ENCODE data around the gene MTLN. TPM values are rescaled to one million over a fixed set of nuclear protein-coding genes. Genes with fewer than 3 reads are reported as not detected.

MTLN gene
- total RNA-seq, 1 donor from 2014 or later = 12.0 TPM

DNA sequence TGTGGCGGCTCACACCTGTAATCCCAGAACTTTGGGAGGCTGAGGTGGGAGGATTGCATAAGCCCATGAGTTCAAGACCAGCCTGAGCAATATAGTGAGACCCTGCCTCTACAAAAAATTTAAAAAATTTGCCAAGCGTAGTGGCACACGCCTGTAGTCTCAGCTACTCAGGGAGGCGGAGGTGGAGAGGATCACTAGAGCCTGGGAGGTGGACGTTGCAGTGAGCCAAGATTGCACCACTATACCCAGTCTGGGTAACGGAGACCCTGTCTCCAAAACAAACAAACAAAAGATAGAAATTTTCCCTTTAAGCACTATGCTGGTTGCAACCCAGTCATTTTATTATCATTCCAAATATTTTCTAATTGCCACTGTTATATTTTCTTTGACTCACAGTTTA lies 39.8 kb downstream of the MTLN start:
- no peaks in the 10 kb centered on the region for H3K36me3 Mint-ChIP-seq (ENCODE audit: low read depth)
- no peak for DNase-seq (ENCODE audit: low read depth, low spot score)
- H3K27me3 Mint-ChIP-seq (ENCODE audit: low read depth) = no peaks in the 10 kb centered on the region
- no peak overlapping the region for H3K27ac Mint-ChIP-seq (ENCODE audit: unreplicated experiment)
- no peak overlapping the region for H3K4me3 Mint-ChIP-seq
- H3K4me1 Mint-ChIP-seq = no peaks in the 10 kb centered on the region
- TF ChIP-seq, protein P1, sequence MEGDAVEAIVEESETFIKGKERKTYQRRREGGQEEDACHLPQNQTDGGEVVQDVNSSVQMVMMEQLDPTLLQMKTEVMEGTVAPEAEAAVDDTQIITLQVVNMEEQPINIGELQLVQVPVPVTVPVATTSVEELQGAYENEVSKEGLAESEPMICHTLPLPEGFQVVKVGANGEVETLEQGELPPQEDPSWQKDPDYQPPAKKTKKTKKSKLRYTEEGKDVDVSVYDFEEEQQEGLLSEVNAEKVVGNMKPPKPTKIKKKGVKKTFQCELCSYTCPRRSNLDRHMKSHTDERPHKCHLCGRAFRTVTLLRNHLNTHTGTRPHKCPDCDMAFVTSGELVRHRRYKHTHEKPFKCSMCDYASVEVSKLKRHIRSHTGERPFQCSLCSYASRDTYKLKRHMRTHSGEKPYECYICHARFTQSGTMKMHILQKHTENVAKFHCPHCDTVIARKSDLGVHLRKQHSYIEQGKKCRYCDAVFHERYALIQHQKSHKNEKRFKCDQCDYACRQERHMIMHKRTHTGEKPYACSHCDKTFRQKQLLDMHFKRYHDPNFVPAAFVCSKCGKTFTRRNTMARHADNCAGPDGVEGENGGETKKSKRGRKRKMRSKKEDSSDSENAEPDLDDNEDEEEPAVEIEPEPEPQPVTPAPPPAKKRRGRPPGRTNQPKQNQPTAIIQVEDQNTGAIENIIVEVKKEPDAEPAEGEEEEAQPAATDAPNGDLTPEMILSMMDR (conservative IDR thresholded peaks at IDR 0.05) = no peak
- no peaks in the 10 kb centered on the region for H3K9me3 Mint-ChIP-seq

- DNase-seq (ENCODE audit: low read depth, low spot score) = no peak
- no peaks in the 10 kb centered on the region for H3K27me3 Mint-ChIP-seq (ENCODE audit: low read depth)
- no peaks in the 10 kb centered on the region for H3K36me3 Mint-ChIP-seq (ENCODE audit: low read depth)
- TF ChIP-seq, protein P1 (conservative IDR thresholded peaks at IDR 0.05) = no peak
- no peak overlapping the region for H3K4me3 Mint-ChIP-seq
- H3K27ac Mint-ChIP-seq (ENCODE audit: unreplicated experiment) = no peak overlapping the region
- H3K9me3 Mint-ChIP-seq = no peaks in the 10 kb centered on the region
- no peaks in the 10 kb centered on the region for H3K4me1 Mint-ChIP-seq
These were observed 42.2 kb downstream of the MTLN start for GRCh38 chr2:110170102-110170501.

GRCh38 chr2:110167326-110168000 lies 44.9 kb downstream of the MTLN start:
- no peaks in the 10 kb centered on the region for H3K9me3 Mint-ChIP-seq
- H3K4me3 Mint-ChIP-seq = no peak overlapping the region
- H3K4me1 Mint-ChIP-seq = no peaks in the 10 kb centered on the region
- no peaks in the 10 kb centered on the region for H3K36me3 Mint-ChIP-seq (ENCODE audit: low read depth)
- TF ChIP-seq, protein P1 (conservative IDR thresholded peaks at IDR 0.05) = no peak
- H3K27me3 Mint-ChIP-seq (ENCODE audit: low read depth) = no peaks in the 10 kb centered on the region
- DNase-seq (ENCODE audit: low read depth, low spot score) = no peak
- no peak overlapping the region for H3K27ac Mint-ChIP-seq (ENCODE audit: unreplicated experiment)

DNA sequence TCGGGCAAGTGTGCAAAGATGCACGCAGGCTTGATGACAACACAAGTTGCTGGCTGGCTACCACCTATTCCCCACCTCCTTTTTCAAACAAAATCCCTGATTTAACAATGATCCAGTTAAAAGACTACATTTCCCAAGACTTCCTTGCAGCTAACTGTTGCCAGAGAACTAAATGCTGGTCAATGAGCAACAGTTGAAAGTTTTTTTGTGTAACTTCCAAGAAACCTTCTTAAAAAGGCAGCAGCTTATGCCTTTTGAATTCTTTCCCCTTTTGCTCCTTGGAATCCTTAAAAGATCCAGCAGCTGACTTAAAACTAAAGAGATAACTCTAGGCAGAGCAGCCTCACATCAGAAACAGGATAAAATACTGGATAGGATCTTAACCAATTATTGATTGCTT lies 46.1 kb downstream of the MTLN start:
- no peak for DNase-seq (ENCODE audit: low read depth, low spot score)
- no peaks in the 10 kb centered on the region for H3K27me3 Mint-ChIP-seq (ENCODE audit: low read depth)
- TF ChIP-seq, protein P1 (conservative IDR thresholded peaks at IDR 0.05) = no peak
- no peaks in the 10 kb centered on the region for H3K36me3 Mint-ChIP-seq (ENCODE audit: low read depth)
- H3K27ac Mint-ChIP-seq (ENCODE audit: unreplicated experiment) = no peak overlapping the region
- no peaks in the 10 kb centered on the region for H3K4me1 Mint-ChIP-seq
- H3K4me3 Mint-ChIP-seq = no peak overlapping the region
- no peaks in the 10 kb centered on the region for H3K9me3 Mint-ChIP-seq

Other genes with a start within 250 kb of the MTLN start
- 0.79 and 1.1 TPM in 2 replicates for gene MALL, start 96.7 kb downstream of the MTLN start, total RNA-seq
- 7.3 and 8.5 TPM in 2 replicates for gene NPHP1, start 7.5 kb downstream of the MTLN start, total RNA-seq

Measured in neural crest cell (in vitro differentiated cells).